ENCODE measurements around the gene BTN3A1.

DNA sequence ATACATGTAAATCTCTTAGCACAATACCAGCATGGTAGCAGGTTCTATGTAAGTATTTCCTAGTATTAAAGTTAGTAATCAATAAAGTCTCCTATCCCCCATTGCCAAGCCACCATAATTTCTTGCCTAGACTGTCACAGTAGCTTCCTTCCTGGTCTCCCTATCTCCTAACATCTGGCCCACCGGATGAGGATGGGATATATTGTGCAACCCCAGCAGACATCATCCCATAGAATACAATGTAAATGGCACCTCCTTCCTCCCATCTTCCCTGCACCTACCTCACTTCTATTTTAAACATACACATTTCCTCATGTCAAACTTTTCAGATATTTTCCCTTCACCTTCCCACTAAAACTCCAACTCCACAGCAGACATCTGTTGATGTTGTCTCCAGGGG is 3.5 kb upstream of the BTN3A1 start:
- TF ChIP-seq, protein P1, sequence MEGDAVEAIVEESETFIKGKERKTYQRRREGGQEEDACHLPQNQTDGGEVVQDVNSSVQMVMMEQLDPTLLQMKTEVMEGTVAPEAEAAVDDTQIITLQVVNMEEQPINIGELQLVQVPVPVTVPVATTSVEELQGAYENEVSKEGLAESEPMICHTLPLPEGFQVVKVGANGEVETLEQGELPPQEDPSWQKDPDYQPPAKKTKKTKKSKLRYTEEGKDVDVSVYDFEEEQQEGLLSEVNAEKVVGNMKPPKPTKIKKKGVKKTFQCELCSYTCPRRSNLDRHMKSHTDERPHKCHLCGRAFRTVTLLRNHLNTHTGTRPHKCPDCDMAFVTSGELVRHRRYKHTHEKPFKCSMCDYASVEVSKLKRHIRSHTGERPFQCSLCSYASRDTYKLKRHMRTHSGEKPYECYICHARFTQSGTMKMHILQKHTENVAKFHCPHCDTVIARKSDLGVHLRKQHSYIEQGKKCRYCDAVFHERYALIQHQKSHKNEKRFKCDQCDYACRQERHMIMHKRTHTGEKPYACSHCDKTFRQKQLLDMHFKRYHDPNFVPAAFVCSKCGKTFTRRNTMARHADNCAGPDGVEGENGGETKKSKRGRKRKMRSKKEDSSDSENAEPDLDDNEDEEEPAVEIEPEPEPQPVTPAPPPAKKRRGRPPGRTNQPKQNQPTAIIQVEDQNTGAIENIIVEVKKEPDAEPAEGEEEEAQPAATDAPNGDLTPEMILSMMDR (IDR thresholded peaks at IDR 0.05; ENCODE audit: control extremely low read depth in 1 of 3, insufficient read depth in 1 of 3, low read depth in 1 of 3, low read length in 3 of 3): no peak
- TF ChIP-seq POLR2A (IDR thresholded peaks at IDR 0.05; ENCODE audit: control extremely low read depth in 1 of 2, low read depth in 2 of 2, low read length in 2 of 2): no peak
- TF ChIP-seq, protein P2, sequence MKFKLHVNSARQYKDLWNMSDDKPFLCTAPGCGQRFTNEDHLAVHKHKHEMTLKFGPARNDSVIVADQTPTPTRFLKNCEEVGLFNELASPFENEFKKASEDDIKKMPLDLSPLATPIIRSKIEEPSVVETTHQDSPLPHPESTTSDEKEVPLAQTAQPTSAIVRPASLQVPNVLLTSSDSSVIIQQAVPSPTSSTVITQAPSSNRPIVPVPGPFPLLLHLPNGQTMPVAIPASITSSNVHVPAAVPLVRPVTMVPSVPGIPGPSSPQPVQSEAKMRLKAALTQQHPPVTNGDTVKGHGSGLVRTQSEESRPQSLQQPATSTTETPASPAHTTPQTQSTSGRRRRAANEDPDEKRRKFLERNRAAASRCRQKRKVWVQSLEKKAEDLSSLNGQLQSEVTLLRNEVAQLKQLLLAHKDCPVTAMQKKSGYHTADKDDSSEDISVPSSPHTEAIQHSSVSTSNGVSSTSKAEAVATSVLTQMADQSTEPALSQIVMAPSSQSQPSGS (IDR thresholded peaks at IDR 0.05; ENCODE audit: low read length): no peak
- TF ChIP-seq EZH2 (IDR thresholded peaks at IDR 0.05; ENCODE audit: low read depth, low read length, severe bottlenecking): no peak

Measured in H1 (cell line).